ENCODE data around the gene IL9R. TPM values are rescaled to one million over a fixed set of nuclear protein-coding genes. Genes with fewer than 3 reads are reported as not detected.
"Not testable (repeated sequence)": the region's sequence is repeated elsewhere in the genome, so short reads cannot be mapped to it uniquely, and the experiment has no call there.

The IL9R gene
- total RNA-seq, 1 donor from 2014 or later = not detected

GRCh38 chrX:155993421-155993820, 4.1 kb upstream of the IL9R start:
- DNase-seq (ENCODE audit: low spot score) (no peak), ATAC-seq (no peak)
- intact Hi-C loops (cut with DNase I) = no loop called here

GRCh38 chrX:155995321-155995875, 2.1 kb upstream of the IL9R start:
- DNase-seq (ENCODE audit: low spot score) = no peak
- ATAC-seq = no peak
- intact Hi-C loops (cut with DNase I) = no loop called here

GRCh38 chrX:155998116-155998515, 620 bp downstream of the IL9R start:
- ATAC-seq (no peak), DNase-seq (ENCODE audit: low spot score) (no peak)
- intact Hi-C loops (cut with DNase I) = no loop called here

GRCh38 chrX:155998761-155999510, 1.4 kb downstream of the IL9R start:
- ATAC-seq = no peak
- intact Hi-C loops (cut with DNase I) = no loop called here
- no peak for DNase-seq (ENCODE audit: low spot score)

GRCh38 chrX:155999751-156000150, 2.3 kb downstream of the IL9R start:
- DNase-seq (ENCODE audit: low spot score); intact Hi-C loops (cut with DNase I); ATAC-seq: not testable (repeated sequence)

- no peak for DNase-seq (ENCODE audit: low spot score)
- no peak for ATAC-seq
- intact Hi-C loops (cut with DNase I) = no loop called here
Observed at GRCh38 chrX:156000361-156000926, 2.9 kb downstream of the IL9R start.

- intact Hi-C loops (cut with DNase I) = no loop called here
- ATAC-seq (no peak), DNase-seq (ENCODE audit: low spot score) (no peak)
Observed at GRCh38 chrX:156001001-156001666, 3.6 kb downstream of the IL9R start.

- DNase-seq (ENCODE audit: low spot score) = no peak
- no peak for ATAC-seq
- intact Hi-C loops (cut with DNase I) = no loop called here
Observed at GRCh38 chrX:156001667-156002021, 4.1 kb downstream of the IL9R start.

- DNase-seq (ENCODE audit: low spot score) (no peak), ATAC-seq (no peak)
- intact Hi-C loops (cut with DNase I) = no loop called here
Observed at GRCh38 chrX:156002507-156002906, 5.0 kb downstream of the IL9R start.

GRCh38 chrX:156003486-156004185, 6.1 kb downstream of the IL9R start:
- DNase-seq (ENCODE audit: low spot score) = no peak
- intact Hi-C loops (cut with DNase I) = no loop called here
- ATAC-seq = no peak

GRCh38 chrX:156004256-156004655, 6.8 kb downstream of the IL9R start:
- intact Hi-C loops (cut with DNase I) = no loop called here
- ATAC-seq (no peak), DNase-seq (ENCODE audit: low spot score) (no peak)

- ATAC-seq (no peak), DNase-seq (ENCODE audit: low spot score) (no peak)
- intact Hi-C loops (cut with DNase I) = no loop called here
Observed at GRCh38 chrX:156004740-156005139, 7.2 kb downstream of the IL9R start.

- ATAC-seq (no peak), DNase-seq (ENCODE audit: low spot score) (no peak)
- intact Hi-C loops (cut with DNase I) = no loop called here
Observed at GRCh38 chrX:156005144-156005543, 7.6 kb downstream of the IL9R start.

GRCh38 chrX:156006468-156006867, 9.0 kb downstream of the IL9R start:
- ATAC-seq; intact Hi-C loops (cut with DNase I); DNase-seq (ENCODE audit: low spot score): not testable (repeated sequence)

GRCh38 chrX:156008379-156008778, 10.9 kb downstream of the IL9R start:
- ATAC-seq; DNase-seq (ENCODE audit: low spot score); intact Hi-C loops (cut with DNase I): not testable (repeated sequence)

GRCh38 chrX:156008915-156009314, 11.4 kb downstream of the IL9R start:
- intact Hi-C loops (cut with DNase I) = no loop called here
- ATAC-seq (no peak), DNase-seq (ENCODE audit: low spot score) (no peak)

- ATAC-seq; intact Hi-C loops (cut with DNase I); DNase-seq (ENCODE audit: low spot score): not testable (repeated sequence)
Observed at GRCh38 chrX:156009691-156010090, 12.2 kb downstream of the IL9R start.

- intact Hi-C loops (cut with DNase I); DNase-seq (ENCODE audit: low spot score); ATAC-seq: not testable (repeated sequence)
Observed at GRCh38 chrX:156013286-156013953, 15.9 kb downstream of the IL9R start.

GRCh38 chrX:156019846-156020245, 22.4 kb downstream of the IL9R start:
- intact Hi-C loops (cut with DNase I); ATAC-seq; DNase-seq (ENCODE audit: low spot score): not testable (repeated sequence)

Data from sciatic nerve (tissue), 2 donors.